ENCODE data around the gene IMPA2. TPM values are rescaled to one million over a fixed set of nuclear protein-coding genes. Genes with fewer than 3 reads are reported as not detected.
A peak's percentile ranks its signal among the peaks of the same experiment; 100 is the strongest.
"Not testable (repeated sequence)": the region's sequence is repeated elsewhere in the genome, so short reads cannot be mapped to it uniquely, and the experiment has no call there.

The IMPA2 gene
- total RNA-seq, 1 donor from 2014 or later, result 15.8 TPM

DNA sequence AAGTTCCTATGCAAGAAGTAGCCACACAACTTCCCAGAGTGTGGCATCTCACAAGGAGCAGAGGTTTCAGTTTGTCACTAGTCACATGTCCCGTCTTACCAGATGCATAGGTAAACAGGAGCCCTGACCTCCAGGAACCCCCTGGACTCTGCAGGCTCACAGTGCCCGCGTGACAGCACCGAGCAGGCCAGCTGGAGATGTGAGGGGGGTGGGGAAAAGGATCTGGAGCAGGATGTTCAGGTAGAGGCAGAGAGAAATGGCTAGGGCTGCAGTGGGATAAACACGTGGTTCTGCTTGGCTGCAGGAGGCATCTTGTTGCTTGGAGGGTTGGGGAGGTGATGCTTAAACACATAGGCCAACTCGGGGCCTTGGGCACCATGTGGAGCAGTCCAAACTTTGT lies 54.2 kb downstream of the IMPA2 start:
- ATAC-seq (no peak), DNase-seq (ENCODE audit: low spot score) (no peak)
- intact Hi-C loops (cut with DNase I), result no loop called here

DNA sequence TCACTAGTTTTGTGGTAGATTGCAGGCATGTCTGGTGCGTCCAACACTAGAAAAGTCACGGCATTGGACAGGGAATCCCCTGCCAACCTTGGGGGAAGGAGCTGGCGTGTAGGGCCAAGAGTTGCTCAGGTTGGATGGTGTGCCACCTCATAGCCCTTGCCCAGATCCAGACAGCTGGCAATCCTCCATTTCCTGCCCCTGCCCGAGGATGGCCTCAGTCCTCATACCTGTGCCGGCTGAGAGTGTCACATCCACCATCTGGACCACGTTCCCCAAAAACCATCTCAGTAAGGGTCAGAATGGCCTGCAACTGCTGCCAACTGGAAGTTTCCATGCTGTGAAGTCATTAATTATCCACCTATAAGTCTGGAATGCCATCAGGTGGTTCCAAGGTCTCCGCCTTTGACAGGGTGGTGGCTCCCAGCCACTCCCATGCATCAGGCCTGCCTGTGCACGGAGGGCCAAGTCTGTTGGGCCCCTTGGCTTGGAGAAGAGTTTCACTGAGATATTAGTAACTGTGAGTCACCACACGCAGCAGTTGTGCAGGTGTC lies 55.0 kb downstream of the IMPA2 start:
- DNase-seq (ENCODE audit: low spot score) (no peak), ATAC-seq (no peak)
- intact Hi-C loops (cut with DNase I), result no loop called here

DNA sequence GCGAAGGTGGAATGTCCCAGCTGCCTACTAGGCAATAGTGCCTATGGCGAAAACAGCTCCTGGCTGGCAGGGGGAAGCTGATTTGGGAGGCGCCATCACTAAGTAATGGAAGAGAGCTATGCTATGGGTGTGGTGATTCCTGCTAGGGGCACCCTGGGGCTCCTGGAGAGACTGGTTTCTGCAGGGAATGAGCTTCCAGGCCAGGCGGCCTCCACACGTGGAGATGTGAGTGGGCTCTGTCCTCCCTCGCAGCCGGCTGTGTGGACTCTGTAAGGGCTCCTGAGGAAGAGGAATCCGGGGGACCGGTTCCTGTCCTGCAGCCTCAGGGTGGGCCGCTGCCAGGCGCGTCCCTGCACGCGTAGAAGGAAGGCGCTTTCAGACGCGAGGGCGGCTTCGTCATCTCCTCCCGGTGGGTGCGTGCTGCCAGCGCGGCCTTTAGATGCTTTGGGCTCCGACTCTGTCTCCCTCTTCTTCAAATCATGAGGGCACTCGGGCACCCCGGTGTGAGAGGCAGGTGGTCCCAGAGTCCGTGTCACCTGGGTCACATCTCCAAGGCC lies 56.9 kb downstream of the IMPA2 start:
- DNase-seq (ENCODE audit: low spot score) (no peak), ATAC-seq (peak; percentile 23)
- intact Hi-C loops (cut with DNase I), result loop anchor here (2.0 kb wide), 1 partner anchor 99 kb away; no protein-coding TSS in a partner anchor

DNA sequence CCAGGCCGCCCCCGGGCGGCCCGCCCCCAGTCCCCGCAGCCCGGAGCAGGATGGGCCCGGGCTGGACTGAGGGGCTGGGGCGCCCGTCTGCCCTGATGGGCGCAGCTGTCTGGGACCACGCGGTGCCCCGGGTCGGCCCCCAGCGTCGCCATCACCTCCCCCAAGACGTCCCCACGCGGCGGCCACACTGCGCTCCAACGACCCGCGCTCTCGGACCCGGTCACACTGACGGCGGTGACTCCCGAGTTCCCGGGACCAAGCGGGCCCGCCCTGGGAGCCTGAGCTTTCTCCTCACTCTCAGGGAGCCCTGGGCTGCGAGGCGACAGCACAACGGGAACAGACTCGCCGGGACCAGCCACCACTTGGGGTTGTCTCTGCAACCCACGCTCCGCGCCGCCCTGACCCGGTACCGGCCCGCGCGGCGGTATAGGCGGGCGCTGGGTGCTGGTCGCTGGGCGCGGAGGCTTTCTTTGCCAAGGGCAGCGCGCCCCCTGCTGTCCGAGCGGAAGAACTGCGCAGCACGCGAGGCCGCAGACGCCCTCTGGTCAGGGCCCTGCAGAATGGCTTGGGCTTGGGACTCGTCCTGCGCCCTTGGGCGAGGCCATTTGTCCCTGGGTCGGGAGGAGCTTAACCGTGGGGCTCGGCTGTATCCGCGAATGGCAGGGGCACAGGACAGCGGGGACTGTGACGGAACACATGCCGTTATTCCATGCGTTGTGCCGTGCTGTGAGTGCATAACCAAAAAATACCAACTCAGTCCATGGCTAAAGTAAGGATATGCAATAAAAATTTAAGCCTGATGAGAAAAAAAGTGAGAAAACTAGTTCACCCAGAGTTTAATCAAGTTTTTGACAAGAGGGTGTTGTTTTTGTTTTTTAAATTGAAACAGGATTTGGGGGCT lies 57.6 kb downstream of the IMPA2 start:
- peak; percentile 89 for DNase-seq (ENCODE audit: low spot score)
- ATAC-seq, result peak; percentile 97
- intact Hi-C loops (cut with DNase I), result loop anchor here (2.0 kb wide), 1 partner anchor 100 kb away; no protein-coding TSS in a partner anchor

DNA sequence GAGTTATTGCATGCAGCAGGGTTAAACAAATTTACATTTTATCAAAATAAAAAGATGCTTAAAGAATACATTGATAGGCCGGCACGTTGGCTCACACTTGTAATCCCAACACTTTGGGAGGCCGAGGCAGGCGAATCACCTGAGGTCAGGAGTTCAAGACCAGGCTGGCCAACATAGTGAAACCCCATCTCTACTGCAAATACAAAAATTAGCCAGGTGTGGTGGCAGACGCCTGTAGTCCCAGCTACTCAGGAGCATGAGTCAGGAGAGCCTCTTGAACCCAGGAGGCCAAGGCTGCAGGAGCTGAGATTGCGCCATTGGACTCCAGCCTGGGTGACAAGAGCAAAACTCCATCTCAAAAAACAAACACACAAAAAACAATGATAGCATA lies 58.2 kb downstream of the IMPA2 start:
- ATAC-seq; DNase-seq (ENCODE audit: low spot score): not testable (repeated sequence)
- intact Hi-C loops (cut with DNase I), result loop anchor here (2.0 kb wide), 1 partner anchor 101 kb away; no protein-coding TSS in a partner anchor

DNA sequence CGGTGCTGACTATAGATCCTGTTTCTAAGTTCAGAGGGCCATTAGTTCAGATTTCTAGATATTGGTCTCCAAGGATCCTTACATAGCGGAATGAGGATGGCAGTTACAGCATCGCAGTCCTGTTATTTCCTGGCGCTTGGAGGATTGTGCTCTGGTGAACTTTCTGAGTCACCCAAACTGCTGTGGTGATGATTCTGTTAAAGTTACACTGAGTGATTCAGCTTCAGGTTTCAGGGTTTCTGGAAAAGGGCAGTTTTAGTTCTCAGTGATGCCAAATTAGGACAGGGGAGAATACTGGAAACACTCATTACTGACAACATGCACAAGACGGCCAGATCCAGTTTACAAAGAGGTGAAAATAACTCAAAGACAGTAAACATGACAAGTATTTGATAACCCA lies 60.3 kb downstream of the IMPA2 start:
- intact Hi-C loops (cut with DNase I), result no loop called here
- ATAC-seq, result no peak
- DNase-seq (ENCODE audit: low spot score), result no peak

DNA sequence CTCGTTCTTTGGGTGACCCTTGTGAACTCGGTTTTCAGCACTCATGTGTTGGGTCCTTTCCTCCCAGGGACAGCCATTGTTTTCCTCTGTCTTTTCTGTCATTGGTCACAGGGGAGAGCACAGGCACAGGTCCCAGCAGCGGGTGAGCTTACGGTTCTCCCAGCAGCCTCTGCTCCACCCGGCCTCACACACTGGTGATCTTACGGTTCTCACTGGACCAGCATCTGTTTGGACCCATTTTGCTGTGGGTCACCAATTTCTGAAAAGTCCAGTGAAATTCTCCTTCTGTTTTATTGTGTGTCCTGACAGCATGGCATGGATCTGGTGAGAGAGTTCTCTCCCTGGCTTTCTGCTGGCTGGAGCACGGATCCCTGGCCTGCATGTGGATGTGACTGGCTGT lies 62.5 kb downstream of the IMPA2 start:
- DNase-seq (ENCODE audit: low spot score), result no peak
- no peak for ATAC-seq
- intact Hi-C loops (cut with DNase I), result no loop called here

DNA sequence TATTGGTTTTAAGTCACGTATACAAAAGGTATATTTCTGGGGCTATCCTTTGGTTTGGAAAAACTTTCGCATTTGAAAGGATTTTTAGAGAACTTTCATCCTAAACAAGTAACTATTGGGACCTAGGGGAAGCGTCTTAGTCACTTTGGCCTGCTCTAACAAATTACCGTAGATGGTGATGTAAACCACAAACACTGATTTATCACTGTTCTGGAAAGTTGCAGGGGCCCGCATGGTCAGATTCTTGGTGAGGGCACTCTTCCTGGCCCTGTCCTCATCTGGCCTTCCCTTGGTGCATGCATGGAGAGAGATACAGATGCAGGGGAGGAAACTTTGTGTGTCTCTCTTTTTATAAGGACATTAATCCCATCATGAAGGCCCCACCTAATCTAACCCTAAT lies 63.3 kb downstream of the IMPA2 start:
- DNase-seq (ENCODE audit: low spot score) (no peak), ATAC-seq (no peak)
- intact Hi-C loops (cut with DNase I), result no loop called here

DNA sequence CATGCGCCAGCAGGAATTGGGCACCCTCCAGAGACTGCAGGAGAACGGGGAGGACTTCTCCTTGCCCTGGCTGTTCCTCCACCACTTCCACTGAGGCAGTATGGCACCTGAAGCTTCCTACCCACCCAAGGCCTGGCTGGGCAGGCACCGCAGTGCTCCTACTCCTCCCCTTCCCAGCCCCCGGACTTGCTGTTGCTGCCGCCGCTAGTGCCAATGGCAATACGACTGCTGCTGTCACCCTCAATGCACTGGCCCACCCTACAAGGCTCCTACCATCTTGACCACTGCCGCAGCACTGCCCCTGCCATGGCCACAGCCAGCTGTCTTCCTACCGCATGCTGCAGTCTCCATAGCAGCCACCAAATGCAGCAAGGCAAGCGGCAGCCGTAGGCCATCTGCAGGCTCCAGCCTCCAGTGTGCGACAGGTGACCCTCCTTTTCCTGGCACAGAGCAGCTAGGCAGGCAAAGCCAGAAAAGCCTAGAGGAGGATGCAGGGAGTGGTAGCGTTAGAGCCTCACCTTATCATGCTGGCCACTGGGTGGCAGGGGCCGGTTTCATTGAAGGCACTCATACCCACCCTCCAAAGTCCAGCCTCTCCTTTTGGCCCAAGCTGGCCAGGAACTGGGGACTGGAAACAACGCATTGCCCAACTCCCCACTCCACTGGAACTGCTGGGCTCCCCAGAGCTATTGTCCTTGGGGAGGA lies 64.9 kb downstream of the IMPA2 start:
- intact Hi-C loops (cut with DNase I), result no loop called here
- ATAC-seq (no peak), DNase-seq (ENCODE audit: low spot score) (no peak)

DNA sequence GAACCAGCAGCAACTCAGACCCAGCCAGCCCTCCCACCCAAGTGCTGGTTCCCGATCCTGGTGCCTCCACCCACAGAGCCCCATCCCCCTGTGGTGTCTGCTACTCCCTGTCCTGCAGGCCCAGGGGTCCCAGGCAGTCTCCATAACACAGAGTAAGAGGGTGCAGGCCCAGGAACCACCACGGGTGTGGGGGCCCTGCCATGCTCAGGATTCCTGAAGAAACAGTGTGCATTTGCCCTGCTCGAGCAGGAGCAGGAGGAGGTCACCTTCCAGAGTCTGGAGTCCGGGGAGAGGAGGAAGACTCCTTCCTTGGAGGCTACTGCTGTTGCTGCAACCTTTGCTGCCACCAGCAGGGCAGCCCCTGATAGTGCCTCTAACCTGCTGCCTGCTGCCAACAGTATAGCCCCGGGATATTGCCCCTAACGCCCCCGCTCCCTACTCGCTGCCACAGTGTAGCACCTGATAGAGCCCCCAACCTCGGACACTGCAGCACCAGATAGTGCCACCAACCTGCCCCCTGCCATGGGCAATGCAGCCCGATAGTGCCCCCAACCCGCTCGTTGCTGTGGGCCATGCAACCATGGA lies 65.5 kb downstream of the IMPA2 start:
- DNase-seq (ENCODE audit: low spot score), result no peak
- intact Hi-C loops (cut with DNase I), result no loop called here
- ATAC-seq, result no peak

DNA sequence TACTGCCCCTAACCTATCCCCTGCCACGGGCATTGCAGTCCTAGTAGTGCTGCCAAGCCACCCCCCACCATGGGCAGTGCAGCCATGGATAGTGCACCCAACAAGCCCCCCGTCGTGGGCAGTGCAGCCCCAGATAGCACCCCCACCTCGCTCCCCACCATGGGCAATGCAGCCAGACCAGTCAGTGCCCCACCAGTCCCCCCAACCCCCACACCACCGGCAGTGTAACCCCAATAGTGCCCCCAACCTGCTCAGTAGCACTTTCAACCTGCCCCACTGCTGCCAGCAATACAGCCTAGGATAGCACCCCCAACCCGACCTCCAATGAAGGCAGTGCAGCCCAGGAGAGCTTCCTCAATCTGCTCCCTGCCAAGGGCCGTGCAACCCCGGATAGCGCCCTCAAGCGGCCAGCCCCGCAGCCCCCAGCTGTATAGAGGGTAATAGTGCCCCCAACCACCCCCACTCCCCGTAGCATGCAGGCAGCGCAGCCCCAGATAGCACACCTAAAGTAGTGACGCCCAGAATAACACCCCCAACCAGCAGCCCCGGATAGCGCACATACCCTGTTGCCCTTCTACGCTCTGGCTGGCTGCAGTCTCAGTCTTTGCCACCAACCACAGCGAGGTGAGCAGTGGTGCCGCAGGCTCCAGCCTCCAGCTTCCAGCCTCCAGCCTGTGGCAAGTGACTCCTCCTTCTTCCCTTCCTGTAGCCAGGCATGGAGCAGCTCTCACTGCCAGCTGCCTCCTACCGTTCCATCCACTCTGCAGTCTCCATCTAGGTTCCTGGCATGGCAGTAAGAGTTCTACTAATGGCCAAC lies 66.9 kb downstream of the IMPA2 start:
- intact Hi-C loops (cut with DNase I), result no loop called here
- DNase-seq (ENCODE audit: low spot score), result no peak
- ATAC-seq, result peak; percentile 13

DNA sequence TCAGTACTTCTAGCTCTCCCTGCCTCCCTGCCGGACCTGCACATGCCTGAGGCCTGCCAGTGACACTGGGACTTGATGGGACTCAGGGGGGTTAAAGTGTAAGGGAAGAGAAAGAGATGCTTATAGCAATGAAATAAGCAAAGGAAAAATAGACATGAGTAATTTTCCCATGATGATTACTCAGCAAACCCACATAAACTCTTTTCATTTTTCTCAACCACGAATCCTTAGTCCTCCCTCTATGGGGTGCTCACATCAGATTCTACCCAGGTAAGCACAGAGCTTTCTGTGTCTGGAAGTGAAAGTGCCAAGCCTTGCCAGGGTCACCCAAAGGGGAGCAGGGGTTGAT lies 67.5 kb downstream of the IMPA2 start:
- intact Hi-C loops (cut with DNase I), result no loop called here
- ATAC-seq, result no peak
- DNase-seq (ENCODE audit: low spot score), result no peak

DNA sequence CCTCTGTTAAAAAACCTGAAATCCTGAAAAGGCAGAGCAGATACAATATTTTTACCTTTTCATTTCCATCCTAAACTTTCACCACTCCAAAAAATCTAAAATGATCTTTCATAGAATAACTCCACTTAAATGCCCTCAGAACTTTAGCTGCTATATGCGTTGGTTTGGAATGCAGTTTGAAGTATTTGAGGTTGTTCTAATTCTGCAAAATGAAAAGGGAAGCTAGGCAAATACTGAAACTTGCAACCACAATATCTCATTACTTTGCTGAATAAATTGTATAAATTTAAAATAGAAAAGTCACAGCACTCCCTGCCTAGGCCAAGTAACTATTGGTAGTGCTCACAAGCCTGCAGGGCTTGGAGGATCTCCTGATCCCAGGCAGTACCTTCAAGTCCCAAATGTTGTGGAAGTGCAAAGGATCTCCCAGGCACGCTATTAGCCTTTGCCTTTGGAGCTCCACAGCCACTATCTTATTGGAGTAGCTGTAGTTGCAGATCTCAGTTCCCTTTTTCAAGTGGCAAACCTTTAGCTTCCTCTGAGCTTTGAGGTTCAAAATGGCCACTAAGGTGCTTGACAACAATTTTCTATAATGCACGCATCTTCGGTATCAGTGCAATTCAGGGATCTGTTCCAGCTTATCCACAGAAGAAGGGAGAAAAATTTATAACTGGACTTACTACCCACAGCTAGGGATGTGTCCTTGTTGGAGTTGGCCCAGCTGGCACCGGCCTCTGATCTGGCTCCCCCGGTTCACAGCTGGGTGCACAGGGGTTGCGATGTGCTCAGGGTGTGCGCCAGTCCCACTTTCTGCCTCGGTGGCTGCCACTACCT lies 68.9 kb downstream of the IMPA2 start:
- DNase-seq (ENCODE audit: low spot score), result no peak
- intact Hi-C loops (cut with DNase I), result no loop called here
- no peak for ATAC-seq

DNA sequence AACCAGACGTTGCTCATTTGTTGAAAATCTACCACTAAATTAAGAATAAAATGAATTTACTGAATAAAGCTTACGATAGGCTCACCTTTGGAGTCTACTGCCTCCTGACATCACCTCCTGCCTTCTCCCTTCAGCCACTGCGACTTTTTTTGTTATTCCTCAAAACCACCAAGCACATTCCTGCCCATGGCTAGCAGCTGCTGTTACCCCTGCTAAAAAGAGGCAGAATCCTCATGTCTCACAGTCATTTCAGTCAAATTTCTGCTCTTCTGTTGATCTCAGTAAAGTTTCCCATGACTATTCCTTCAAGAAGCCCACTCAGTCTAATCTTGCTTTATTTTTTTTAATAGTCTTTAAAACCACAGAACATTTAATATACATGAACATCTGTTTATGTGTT lies 71.6 kb downstream of the IMPA2 start:
- DNase-seq (ENCODE audit: low spot score) (no peak), ATAC-seq (no peak)
- intact Hi-C loops (cut with DNase I), result no loop called here

DNA sequence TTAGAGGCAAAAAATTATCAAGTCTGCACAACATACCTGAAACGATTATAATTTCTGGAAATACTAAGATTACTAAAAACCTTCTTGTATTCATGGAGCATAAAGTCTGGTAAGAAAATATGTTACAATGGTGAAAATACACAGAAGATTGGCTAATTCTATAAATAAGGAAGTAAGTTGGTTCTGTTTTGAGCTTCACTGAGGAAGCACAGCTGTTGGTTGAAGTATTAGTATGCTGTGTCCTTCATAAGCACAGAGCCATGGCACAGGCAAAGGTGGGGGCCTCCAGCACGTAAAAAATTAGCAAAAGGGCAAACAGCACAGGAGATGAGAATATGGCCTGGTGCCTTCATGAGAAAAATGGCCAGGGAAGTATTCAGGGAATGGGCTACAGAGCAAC lies 72.0 kb downstream of the IMPA2 start:
- no peak for ATAC-seq
- intact Hi-C loops (cut with DNase I), result no loop called here
- DNase-seq (ENCODE audit: low spot score), result no peak

DNA sequence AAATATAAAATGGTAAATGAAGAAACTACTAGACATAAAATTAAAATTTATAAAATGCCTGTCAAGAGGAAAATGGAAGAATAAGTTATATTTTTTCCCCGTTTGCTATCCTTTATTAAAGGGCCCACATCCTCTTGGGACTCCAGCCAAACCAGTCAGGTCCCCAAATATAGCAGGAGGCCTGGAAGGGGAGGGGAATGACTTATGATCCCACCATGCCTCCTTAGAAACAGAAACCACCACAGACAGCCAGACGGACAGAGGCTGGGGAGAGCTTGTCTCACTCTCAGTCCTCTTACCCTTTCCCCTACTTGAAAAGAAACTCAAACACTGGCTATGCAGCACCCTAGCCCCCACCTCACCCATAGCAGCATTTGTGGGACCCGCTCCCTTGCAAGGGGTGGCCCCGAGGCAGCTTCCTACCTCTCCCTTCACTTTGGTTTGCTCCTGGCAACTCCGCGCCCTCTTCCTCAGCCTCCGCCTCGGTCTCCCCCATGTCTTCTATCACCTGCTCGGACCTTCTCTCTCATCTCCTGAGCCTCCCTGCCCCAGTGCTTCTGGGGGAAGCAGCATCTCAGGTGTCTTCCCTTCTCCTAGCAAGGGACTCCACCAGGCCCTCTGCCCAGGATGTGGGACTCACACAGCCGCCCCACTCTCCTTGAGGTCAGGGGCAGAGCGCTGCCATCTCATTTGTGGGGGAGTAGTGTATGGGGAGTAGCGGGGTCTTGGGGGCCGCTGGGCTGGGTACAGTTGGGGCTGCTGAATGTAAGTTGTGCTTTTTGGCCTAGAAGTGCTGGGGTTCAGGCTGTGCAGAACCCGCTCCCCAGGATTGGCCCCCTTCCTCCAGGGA lies 75.0 kb downstream of the IMPA2 start:
- DNase-seq (ENCODE audit: low spot score) (no peak), ATAC-seq (no peak)
- intact Hi-C loops (cut with DNase I), result no loop called here

DNA sequence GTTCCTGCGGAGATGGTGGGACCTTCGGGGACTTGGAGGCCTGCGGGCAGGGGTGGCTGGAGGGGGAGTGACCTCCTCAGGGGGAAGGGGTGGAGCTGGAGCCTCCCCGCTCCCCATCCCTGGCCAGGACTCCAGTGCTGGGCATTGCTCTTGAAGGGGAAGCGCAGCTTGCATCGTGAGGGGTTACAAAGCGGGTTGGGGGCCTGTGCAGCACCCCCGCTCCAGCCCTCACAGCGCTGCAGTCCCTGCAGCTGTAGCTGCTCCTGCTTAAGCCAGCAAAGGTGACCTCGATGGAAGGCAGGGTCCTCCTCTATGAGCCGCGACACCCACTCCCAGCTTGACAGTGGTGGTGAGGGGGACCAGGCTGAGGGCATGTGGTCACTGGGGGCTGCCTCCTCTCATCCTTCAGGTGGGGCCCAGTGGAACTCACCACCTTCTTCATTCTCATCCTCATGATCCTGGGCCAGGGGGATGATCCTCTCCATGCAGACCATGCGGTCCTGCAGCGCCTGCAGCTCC lies 75.6 kb downstream of the IMPA2 start:
- DNase-seq (ENCODE audit: low spot score) (no peak), ATAC-seq (no peak)
- intact Hi-C loops (cut with DNase I), result no loop called here
